TTC549 (cell line): ENCODE data around the gene SPATA25.
"Not testable (repeated sequence)": the region's sequence is repeated elsewhere in the genome, so short reads cannot be mapped to it uniquely, and the experiment has no call there.

Experiments
- FAIRE-seq: peaks from 2 replicates; lab custom pipeline; 2012; peaks lifted over from hg19 to GRCh38; lab: Jason Lieb, UNC

Gene SPATA25

GRCh38 chr20:45892828-45893500 is 5.5 kb upstream of the SPATA25 start:
- FAIRE-seq: no peak

- FAIRE-seq: no peak
These were observed 4.8 kb upstream of the SPATA25 start for GRCh38 chr20:45892049-45892825.

GRCh38 chr20:45890985-45891983 is 3.9 kb upstream of the SPATA25 start, which contains the start of the genes CTSA and NEURL2:
CTSA (plus strand) TSS chr20:45891335; CDS start chr20:45891569, 234 bp downstream.
NEURL2 (minus strand) TSS chr20:45891208; CDS start chr20:45890991, 217 bp downstream.
- no peak for FAIRE-seq

- FAIRE-seq: no peak
These were observed 2.9 kb upstream of the SPATA25 start for GRCh38 chr20:45890077-45890984.

GRCh38 chr20:45888681-45889080 is 1.3 kb upstream of the SPATA25 start:
- FAIRE-seq: no peak

- FAIRE-seq: no peak
These were observed 654 bp downstream of the SPATA25 start for GRCh38 chr20:45886590-45887345.

GRCh38 chr20:45883100-45883469 is 4.3 kb downstream of the SPATA25 start:
- FAIRE-seq: no peak

GRCh38 chr20:45882469-45883099 is 4.8 kb downstream of the SPATA25 start:
- no peak for FAIRE-seq

- peak; percentile 88 for FAIRE-seq
These were observed 6.2 kb downstream of the SPATA25 start, which contains the start of gene ZSWIM1 for GRCh38 chr20:45880988-45881788. ZSWIM1 (plus strand) TSS chr20:45881227; CDS start chr20:45882593, 1,366 bp downstream.

- no peak for FAIRE-seq
These were observed 9.2 kb downstream of the SPATA25 start for GRCh38 chr20:45878076-45878761.

- no peak for FAIRE-seq
These were observed 12.8 kb downstream of the SPATA25 start for GRCh38 chr20:45874576-45874975.

GRCh38 chr20:45874104-45874481 is 13.3 kb downstream of the SPATA25 start:
- not testable (repeated sequence) for FAIRE-seq

GRCh38 chr20:45873409-45874103 is 13.9 kb downstream of the SPATA25 start:
- no peak for FAIRE-seq

- no peak for FAIRE-seq
These were observed 14.8 kb downstream of the SPATA25 start for GRCh38 chr20:45872626-45873025.

- no peak for FAIRE-seq
These were observed 19.6 kb downstream of the SPATA25 start for GRCh38 chr20:45867819-45868176.

- no peak for FAIRE-seq
These were observed 20.1 kb downstream of the SPATA25 start for GRCh38 chr20:45867136-45867818.

GRCh38 chr20:45866454-45866853 is 21.0 kb downstream of the SPATA25 start:
- FAIRE-seq: no peak
